Hypothalamus (tissue), 51 donors: ENCODE measurements around the gene PSMD10.

Experiments used
- DNase-seq, 51 donors: peaks; one replicate each; lab custom pipeline; 2025; lab: John Stamatoyannopoulos, UW

The PSMD10 gene

DNA sequence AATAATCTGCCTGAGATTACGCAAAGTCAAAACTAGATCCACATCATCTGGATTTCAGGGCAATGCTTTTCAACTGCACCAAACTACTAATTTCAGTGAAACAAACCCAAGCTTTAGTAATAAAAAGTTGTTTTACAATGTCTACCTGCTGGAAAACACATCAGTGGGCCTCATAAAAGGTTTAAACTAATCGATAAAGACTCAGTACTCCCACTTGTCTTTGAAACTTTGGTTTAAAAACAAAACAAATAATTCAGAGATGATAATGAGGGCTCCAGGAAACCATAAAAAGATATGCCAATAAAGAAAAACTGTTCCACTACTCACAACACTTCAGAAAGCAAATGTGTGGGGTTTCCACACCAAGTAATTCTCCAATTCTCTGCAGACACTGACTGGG, 10.2 kb downstream of the PSMD10 start:
- DNase-seq, result no peak

DNA sequence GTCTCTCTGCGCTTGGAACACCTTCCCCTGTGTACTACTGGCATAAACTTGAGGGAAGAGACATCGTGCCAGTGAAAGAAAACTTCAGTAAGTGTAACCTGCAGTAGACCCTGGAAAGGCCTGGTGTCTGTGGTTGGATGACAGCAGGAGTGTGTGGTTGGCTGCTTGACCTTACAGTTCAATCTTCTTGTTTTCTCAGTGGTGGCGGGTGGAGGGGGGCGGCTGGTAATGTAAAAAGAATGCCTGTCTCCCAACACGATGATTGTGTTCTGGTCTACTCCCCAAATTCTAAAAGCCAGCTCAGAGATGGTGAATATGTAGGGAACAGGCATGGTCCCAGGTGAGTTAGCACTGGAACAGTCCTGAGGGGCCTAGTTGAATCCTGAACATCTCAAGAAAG, 18.6 kb downstream of the PSMD10 start:
- DNase-seq, result no peak

DNA sequence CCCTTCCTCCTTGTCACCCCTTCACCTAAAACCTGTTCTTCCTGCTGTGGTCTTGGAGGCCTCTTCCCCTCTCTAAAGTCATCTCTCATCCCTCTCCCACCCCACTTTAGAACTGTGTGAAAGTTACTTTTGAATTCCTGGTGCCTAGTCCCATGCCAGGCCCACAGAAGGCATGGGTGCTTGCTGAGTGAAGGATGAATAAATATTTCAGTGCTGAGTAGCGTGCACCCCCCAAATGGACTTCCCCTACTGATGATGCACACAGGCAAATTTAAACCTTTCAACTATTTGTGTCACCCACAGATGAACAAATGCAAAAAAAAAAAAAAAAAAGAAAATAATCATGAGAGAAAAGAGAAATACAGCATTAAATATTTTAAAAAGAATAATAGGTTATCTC, 19.8 kb downstream of the PSMD10 start:
- DNase-seq, result no peak

DNA sequence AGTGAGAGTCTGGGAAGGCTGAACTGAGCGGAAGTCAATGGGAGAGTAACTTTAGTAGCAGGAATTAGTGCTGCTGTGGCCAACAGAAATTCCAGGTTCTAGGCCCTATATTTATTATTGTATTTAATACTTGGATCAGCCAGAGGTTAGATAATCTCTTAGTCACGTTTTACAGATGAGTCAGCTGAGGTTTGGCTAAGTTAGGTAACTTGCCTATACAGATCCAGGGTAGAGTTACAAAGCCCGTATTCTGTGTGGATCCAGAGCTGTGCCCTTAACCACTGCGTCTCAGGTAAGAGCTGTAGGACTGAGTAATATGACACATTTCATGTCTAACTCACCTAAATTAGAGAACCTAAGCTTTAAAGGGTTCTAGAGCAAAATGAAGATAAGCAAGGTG, 20.5 kb downstream of the PSMD10 start:
- no peak for DNase-seq

DNA sequence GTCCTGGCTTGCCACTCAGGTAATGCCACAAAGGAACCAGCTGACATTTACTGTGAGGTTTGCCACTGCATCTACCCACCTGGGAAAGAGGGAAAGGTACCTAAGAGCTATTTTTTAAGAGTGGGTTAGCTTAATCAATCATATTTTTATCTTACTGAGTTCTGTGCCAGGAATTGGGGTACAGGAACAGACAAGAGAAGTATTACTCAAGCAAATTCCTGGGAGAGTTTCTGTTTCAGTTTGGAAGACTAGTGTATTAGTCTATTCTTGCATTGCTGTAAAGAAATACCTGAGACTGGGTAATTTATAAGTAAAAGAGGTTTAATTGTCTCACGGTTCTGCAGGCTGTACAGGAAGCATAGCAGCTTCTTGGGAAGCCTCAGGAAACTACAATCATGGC, 23.2 kb downstream of the PSMD10 start:
- no peak for DNase-seq

DNA sequence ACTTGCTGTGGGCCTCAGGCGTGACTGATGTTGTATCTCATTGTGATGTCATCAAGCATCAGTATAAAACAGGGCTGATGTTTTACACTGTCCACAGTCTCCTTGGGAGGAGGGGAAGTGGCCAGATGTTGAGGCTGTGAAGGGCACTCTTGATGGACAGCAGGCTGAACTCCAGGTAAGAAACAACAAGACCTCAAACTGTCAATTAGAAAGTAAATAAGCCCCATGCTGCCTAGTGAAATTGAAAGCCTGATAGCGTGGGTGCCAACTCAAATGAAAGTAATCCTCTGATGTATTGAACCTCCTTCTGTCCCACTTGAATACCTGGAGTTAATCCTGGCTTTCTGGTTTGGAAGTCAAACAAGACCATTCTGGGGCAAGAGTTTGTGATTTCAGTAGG, 26.7 kb downstream of the PSMD10 start:
- no peak for DNase-seq

DNA sequence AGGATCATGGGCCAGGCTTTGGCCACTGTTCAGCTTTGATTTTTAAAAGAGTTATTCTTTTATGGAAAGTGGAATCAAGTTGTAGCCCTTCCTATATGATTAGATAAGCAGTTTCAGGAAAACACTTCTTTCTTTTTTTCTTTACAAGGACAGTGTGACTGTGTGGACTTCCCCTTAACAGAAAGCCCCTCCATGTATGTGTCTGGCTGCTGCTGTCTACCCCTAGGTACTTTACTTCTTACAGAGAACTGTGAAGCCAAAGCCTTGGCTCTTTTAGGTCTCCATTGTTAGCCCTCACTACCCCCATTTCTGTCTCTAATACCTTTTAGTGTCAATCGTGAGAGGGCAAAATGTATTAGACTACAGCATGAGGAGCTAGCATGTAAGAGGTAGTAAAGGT, 27.3 kb downstream of the PSMD10 start:
- no peak for DNase-seq

DNA sequence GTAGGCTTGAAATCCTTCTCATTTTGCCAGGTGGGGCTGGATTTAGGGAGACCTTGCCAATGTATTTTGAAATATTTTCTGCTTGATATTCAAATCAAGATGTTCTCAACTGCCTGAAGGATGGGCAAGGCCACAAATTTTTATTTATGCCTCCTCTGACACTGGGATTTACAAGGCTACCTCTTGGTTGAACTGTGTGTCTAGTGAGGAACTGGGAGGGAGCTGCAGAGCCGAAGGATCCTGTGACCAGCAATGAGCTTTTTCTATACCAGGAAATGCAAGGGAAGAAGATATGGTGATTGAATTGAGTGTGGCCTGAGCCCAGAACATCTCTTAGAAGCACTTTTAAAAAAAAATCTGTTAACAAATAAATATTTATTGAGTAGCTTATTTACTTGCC, 31.5 kb downstream of the PSMD10 start:
- no peak for DNase-seq

DNA sequence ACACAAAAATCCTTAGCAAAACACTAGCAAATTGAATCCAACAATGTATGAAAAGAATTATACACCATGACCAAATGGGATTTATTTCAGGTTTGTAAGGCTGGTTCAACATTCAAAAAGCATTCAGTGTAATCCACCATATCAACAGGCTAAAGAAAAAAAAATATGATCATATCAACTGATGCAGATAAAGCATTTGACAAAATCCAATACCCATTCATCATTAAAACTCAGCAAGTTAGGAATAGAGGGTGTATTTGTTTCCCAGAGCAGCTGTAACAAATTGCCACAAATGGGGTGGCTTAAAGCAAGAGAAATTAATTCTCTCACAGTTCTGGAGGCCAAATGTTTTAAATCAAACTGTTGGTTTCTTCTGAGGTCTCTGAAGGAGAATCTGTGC, 35.8 kb downstream of the PSMD10 start:
- no peak for DNase-seq

DNA sequence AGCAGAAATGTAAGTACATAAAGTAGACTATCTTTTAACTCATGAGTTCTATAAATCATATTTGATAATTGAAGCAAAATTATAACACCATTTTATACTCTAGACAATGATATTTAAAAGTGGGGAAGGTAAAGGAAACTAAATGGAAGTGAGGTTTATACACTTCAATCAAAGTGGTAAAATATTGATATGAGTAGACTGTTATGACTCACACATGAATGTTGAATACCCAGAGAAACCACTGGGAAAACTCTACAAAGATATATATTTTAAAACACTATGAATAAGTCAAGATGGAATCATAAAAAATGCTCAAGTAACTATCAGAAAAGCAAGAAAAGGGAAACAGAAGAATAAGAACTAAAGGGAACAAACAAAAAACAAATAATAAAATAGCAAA, 38.1 kb downstream of the PSMD10 start:
- DNase-seq, result no peak

DNA sequence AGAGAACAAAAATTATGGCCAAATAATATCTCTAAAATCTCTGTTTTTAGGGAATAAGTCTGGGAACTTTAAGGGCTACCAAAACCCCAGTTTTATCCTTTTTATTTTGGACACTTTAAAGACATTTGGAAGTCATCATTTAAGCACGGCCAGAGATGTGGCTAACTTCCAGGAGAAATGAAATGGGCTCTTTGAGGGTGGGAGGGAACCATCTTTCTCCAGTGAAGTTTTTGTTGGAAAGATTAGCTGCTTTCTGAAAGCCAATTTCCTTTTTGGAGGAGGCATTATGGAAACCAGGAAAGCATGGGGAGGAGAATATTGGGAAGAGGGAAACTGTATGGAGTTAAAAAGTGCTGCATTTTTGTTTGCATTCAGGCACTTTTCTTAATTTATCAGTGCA, 41.7 kb downstream of the PSMD10 start:
- DNase-seq, result no peak

DNA sequence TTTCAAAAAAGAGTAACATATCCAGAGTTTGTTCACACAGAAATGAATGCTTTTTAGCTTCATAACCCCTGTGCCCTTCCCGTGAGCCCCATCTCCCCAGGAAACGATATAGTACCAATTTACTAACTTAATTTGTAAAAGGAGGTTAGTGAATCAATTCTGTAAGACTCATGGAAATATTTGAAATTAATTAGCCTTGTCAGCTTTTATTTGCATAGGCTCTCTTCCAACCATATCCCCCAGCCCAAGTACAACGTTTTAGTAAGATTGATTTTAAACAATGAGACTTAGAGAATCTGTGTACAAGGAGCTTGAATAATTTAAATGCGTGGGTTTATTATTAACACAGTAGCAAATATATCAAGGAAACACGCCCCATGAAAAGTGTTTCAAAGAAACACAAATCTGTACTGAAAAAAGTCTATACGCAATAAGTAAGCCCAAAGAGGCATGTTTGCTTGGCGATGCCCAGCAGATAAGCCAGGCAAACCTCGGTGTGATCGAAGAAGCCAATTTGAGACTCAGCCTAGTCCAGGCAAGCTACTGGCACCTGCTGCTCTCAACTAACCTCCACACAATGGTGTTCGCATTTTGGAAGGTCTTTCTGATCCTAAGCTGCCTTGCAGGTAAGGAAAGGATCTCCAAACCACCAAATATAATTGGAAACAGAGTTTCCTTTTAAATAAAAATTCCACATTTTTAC, 46.6 kb downstream of the PSMD10 start, which contains the start of gene VSIG1:
VSIG1 (plus strand) TSS at position 512 of the 703 bp plus-strand sequence; CDS start at position 578, 66 bp downstream.
- no peak for DNase-seq

DNA sequence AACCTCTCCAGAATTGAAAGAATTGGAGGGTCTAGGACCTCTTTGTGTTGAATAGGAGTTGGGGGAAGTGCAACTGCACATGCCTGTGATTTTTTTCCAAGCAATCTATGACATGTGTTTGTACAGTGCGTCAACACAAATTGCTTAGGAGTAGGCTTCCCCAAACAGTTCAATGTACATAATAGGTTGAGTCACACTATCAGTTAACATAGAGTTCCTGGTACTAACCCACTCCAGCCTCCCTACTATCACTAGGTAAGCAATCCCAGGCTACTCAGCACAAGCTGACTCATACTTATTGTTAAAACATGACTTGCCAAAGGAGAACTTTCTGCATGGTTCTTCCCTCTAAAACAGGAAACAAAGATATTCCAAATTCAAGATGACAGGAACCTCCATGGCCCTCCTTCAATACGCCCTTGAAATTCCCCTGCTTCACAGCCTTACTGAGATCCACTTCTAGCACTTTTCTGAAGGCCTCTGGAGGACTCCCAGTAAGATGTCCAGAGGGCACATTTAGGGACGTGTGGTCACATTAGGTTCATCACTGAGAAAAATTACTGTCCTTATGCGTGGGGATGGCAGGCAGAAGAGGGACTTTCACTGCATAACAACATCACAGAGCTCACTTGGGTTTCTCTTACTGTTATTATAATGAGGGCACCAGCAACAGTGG, 54.9 kb downstream of the PSMD10 start:
- no peak for DNase-seq

DNA sequence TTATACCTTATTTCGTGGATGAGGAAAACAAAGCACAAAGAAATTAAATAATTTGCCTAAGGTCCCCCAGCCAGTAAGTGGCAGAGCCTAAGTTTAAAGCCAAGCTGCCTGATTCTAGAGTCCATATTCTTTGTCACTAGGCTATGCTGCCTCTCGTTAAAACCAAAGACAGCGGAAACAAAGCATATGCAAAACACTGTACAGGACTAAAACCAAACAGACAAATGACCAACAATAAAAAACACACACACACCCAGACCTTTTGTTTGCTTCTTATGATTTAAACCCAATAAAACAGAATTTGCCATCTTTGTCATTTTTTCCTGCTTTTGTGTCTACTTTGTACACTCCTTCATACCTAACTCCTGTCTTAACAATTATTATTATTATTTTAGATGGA, 56.6 kb downstream of the PSMD10 start:
- no peak for DNase-seq
